Spleen (tissue), 7 donors: ENCODE results near the gene TEX26.

Experiments used
- POLR2A ChIP-seq, 3 donors: fragments of 450-650 bp; IDR thresholded peaks; one replicate each; pipeline ENCODE4 v1.5.1; 2017; ENCODE audit warnings: antibody characterized with exemption in 3 of 3, mild to moderate bottlenecking in 1 of 3
- POLR2AphosphoS5 ChIP-seq, 3 donors: sonication (generic); formaldehyde crosslinking; IDR thresholded peaks; one replicate each; pipeline ENCODE4 v1.5.1; 2017; ENCODE audit warnings: antibody characterized with exemption in 3 of 3
- TF ChIP-seq, protein P1 (sequence below), 11 experiments: fragments of 200-600 bp in 7 of 11; fragments of 450-650 bp in 4 of 11; sonication (generic) in 4 of 11; IDR thresholded peaks in 8 of 11; conservative IDR thresholded peaks in 3 of 11; 1 replicate in 7 of 11; 2 replicates in 4 of 11; pipeline versions ENCODE4 v1.4.0 to v1.8.0; 2016 to 2021; ENCODE audit warnings: antibody characterized with exemption in 11 of 11, inconsistent platforms in 4 of 11, mild to moderate bottlenecking in 1 of 11
- donor health status: DM: no; HTN: no; CAD: no; lungs with moderate emphysema.
- donor health status: DM: no; HTN: no; CAD: no.
- donor health status: DM: no; HTN: no; CAD: no.

DNA sequence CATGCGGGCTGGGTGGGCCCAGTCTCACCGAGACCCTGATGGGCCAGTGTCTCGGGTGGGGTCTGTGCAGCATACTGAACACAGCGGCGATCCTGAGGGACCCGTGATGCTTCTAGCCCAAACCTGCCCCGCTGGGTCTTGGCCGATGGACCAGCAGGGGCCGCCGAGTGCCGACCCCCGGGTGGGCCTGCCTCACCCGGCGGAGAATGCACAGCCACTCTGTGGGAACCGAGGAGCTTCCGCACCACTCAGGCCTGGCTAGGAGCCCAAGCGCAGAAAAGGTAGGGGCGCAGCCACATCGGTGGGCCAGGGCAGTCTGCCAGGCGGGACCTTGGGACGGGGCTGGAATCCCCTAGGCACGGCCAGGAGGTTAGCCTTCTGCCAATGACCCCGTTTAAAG lies 72.6 kb downstream of the TEX26 start:
- TF ChIP-seq, protein P1, sequence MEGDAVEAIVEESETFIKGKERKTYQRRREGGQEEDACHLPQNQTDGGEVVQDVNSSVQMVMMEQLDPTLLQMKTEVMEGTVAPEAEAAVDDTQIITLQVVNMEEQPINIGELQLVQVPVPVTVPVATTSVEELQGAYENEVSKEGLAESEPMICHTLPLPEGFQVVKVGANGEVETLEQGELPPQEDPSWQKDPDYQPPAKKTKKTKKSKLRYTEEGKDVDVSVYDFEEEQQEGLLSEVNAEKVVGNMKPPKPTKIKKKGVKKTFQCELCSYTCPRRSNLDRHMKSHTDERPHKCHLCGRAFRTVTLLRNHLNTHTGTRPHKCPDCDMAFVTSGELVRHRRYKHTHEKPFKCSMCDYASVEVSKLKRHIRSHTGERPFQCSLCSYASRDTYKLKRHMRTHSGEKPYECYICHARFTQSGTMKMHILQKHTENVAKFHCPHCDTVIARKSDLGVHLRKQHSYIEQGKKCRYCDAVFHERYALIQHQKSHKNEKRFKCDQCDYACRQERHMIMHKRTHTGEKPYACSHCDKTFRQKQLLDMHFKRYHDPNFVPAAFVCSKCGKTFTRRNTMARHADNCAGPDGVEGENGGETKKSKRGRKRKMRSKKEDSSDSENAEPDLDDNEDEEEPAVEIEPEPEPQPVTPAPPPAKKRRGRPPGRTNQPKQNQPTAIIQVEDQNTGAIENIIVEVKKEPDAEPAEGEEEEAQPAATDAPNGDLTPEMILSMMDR (IDR thresholded peaks at IDR 0.05 in 8 of 11, conservative IDR thresholded peaks at IDR 0.05 in 3 of 11) = no peak
- no peak for TF ChIP-seq POLR2A (IDR thresholded peaks at IDR 0.05)
- no peak for TF ChIP-seq POLR2AphosphoS5 (IDR thresholded peaks at IDR 0.05)
